HAP-1 (cell line): ENCODE measurements around the gene AIFM3.
A peak's percentile ranks its signal among the peaks of the same experiment; 100 is the strongest.
"Not testable (repeated sequence)": the region's sequence is repeated elsewhere in the genome, so short reads cannot be mapped to it uniquely, and the experiment has no call there.

Source experiments
- DNase-seq, 2 experiments: peaks; one replicate each; pipeline ENCODE4 v3.0.0-alpha.2; 2016 to 2020; ENCODE audit warnings: low spot score in 2 of 2
- H3K27me3 ChIP-seq: fragments of 250-450 bp; sonication (Bioruptor Pico); 2 replicates; pipeline ENCODE4 v1.5.1; 2020; ENCODE audit warnings: low read depth, mild to moderate bottlenecking, moderate library complexity
- H3K36me3 ChIP-seq: fragments of 250-450 bp; sonication (Bioruptor Pico); replicated peaks from 2 replicates; pipeline ENCODE4 v1.5.1; 2020; ENCODE audit warnings: mild to moderate bottlenecking
- H3K4me1 ChIP-seq: fragments of 250-450 bp; sonication (Bioruptor Pico); 2 replicates; pipeline ENCODE4 v1.5.1; 2020; ENCODE audit warnings: mild to moderate bottlenecking
- H3K4me3 ChIP-seq: fragments of 250-450 bp; sonication (Bioruptor Pico); 2 replicates; pipeline ENCODE4 v1.5.1; 2020; ENCODE audit warnings: mild to moderate bottlenecking, moderate library complexity
- H3K9me3 ChIP-seq: fragments of 250-450 bp; sonication (Bioruptor Pico); 2 replicates; pipeline ENCODE4 v1.5.1; 2020; ENCODE audit warnings: mild to moderate bottlenecking, moderate library complexity
- in situ Hi-C: fragments of 300-500 bp; cut with MboI; formaldehyde crosslinking; loops from 3 replicates; pipeline ENCODE4 v1.14.3; 2020; ENCODE audit warnings: low sequenced_read_pairs, inconsistent platforms, mixed read lengths

The AIFM3 gene

GRCh38 chr22:20999350-21000206 lies 32.5 kb downstream of the AIFM3 start:
- DNase-seq = no peak
- no peaks in the 10 kb centered on the region for H3K9me3 ChIP-seq
- no peaks in the 10 kb centered on the region for H3K27me3 ChIP-seq
- no peak overlapping the region for H3K4me3 ChIP-seq
- H3K4me1 ChIP-seq = peaks cover 12% of the 10 kb centered on the region
- peaks cover 40% of the 10 kb centered on the region for H3K36me3 ChIP-seq
- in situ Hi-C loops = no loop called here

DNA sequence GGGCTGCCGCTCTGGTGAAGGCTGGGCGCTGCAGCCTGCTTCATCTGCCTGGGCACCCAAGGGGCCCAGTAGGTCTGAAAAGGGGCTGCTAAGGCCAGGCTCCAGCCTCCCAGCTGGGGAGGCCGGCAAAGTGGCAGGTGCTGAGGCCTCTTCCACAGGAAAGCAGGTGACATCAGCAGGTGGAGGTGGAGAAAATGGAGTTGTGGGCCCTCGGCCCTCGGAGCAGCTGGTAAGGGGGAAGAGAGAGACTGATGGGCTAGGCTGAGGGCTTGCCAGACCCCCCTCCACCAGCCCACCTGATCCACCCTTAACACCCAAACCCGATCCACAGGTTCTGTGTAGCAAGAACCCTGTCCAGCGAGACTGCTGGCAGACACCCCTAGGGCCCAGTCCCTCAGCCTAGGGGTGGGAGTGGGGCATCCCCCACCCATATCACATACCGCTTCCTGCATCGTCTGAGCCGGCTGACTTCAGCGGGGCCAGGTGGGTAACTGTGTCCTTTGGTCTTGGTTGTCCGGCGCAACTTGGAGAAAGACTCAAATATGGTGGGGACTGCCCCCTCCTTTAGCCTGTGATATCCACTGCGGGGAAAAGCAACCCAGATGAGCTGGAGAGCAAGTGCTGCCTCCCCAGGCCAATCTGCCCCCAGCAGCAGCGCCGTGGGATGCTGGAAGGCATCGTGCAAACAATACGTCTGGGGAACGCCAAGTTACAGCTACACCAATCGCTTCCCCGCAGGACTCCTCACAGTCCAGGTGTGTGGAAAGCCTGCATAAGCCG lies 33.3 kb downstream of the AIFM3 start:
- DNase-seq = no peak
- H3K4me3 ChIP-seq = peak overlapping the region; percentile 77
- in situ Hi-C loops = no loop called here
- H3K27me3 ChIP-seq = no peaks in the 10 kb centered on the region
- H3K36me3 ChIP-seq = peaks cover 37% of the 10 kb centered on the region
- H3K9me3 ChIP-seq = no peaks in the 10 kb centered on the region
- H3K4me1 ChIP-seq = peaks cover 12% of the 10 kb centered on the region

DNA sequence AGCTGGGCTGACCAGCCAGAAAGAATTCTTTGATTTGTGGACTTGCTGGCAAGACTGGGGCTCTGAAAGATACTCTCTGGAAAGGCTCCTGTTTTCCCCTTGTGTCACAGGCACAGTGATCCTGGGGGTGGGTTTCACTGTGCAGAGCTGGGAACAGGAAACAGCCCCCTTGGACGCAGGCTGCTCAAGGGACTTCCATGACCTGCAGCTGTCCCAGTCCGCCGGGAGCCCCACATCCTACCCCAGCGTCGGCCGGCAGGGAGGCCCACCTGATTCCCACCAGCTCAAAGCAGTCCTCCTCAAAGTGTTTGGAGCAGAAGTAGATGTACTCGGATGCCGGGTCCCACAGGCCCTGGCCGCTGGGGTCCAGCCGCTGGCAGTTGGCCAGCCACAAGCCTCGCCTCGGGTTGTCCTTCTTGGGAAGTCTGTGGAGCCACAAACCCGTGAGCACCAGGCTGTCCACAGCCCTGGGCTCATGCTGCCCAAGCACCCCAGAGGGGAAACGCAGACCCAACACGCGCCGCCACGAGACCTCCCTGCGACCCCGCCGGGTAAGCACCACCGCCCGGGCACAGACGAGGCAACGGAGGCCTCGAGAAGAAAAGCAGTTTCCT lies 34.0 kb downstream of the AIFM3 start:
- no peaks in the 10 kb centered on the region for H3K9me3 ChIP-seq
- peak in 1 of 2 experiments; percentile 38 for DNase-seq
- H3K4me1 ChIP-seq = peaks cover 12% of the 10 kb centered on the region
- in situ Hi-C loops = no loop called here
- peaks cover 37% of the 10 kb centered on the region for H3K36me3 ChIP-seq
- H3K4me3 ChIP-seq = peak overlapping the region; percentile 77
- H3K27me3 ChIP-seq = no peaks in the 10 kb centered on the region

DNA sequence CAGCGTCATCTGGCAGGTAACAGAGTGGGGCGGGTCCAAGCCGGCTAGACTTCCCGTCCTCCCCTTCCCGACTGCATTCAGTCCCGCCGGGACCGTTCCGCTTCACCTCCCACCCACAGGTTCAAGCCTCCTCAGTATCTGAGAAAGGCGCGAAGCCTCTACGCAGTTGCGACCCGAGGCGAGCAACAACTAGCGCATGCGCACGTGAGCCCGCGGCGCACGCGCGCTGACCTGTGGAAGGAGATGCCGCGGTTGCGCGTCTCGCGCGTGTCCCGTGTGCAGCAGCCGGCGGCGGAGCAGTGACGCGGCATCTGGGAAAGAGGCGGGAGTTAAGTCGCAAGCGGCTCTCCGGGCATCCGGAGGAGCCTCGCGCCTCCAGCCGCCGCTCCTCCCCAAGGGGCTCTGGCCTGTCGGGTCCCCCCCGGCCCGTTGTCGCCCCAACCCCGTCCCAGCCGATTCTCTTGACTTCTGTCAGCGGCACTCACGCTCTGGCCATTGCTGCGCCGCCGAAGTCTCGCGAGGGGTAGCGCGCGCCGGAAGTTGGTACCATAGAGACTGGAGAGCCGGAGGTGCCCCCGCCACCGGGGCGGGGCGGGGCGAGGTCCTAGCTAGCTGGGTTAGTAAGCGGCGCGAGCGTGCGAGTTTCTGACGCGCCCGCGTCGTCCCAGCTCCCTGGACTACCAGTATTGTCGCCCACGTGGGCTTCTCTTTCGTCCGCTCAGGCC lies 34.7 kb downstream of the AIFM3 start, which contains the start of gene THAP7:
Gene THAP7 (minus strand): TSS at position 518 of the 725 bp plus-strand sequence. CDS start 207 bp downstream, at position 311.
- H3K4me1 ChIP-seq = peaks cover 12% of the 10 kb centered on the region
- H3K9me3 ChIP-seq = no peaks in the 10 kb centered on the region
- no peaks in the 10 kb centered on the region for H3K27me3 ChIP-seq
- DNase-seq = peak; percentile 87 to 98
- peaks cover 36% of the 10 kb centered on the region for H3K36me3 ChIP-seq
- H3K4me3 ChIP-seq = peak within 1 kb of the TSS; percentile 77
- in situ Hi-C loops = no loop called here

GRCh38 chr22:21003782-21004181 lies 36.7 kb downstream of the AIFM3 start:
- DNase-seq = no peak
- in situ Hi-C loops = no loop called here
- peaks cover 20% of the 10 kb centered on the region for H3K36me3 ChIP-seq
- H3K4me3 ChIP-seq = no peak overlapping the region
- no peaks in the 10 kb centered on the region for H3K27me3 ChIP-seq
- H3K9me3 ChIP-seq = no peaks in the 10 kb centered on the region
- peaks cover 12% of the 10 kb centered on the region for H3K4me1 ChIP-seq

- H3K27me3 ChIP-seq, H3K4me1 ChIP-seq, H3K4me3 ChIP-seq, H3K36me3 ChIP-seq, H3K9me3 ChIP-seq, in situ Hi-C loops, DNase-seq: not testable (repeated sequence)
Measured at GRCh38 chr22:21009208-21009607, 42.2 kb downstream of the AIFM3 start.

DNA sequence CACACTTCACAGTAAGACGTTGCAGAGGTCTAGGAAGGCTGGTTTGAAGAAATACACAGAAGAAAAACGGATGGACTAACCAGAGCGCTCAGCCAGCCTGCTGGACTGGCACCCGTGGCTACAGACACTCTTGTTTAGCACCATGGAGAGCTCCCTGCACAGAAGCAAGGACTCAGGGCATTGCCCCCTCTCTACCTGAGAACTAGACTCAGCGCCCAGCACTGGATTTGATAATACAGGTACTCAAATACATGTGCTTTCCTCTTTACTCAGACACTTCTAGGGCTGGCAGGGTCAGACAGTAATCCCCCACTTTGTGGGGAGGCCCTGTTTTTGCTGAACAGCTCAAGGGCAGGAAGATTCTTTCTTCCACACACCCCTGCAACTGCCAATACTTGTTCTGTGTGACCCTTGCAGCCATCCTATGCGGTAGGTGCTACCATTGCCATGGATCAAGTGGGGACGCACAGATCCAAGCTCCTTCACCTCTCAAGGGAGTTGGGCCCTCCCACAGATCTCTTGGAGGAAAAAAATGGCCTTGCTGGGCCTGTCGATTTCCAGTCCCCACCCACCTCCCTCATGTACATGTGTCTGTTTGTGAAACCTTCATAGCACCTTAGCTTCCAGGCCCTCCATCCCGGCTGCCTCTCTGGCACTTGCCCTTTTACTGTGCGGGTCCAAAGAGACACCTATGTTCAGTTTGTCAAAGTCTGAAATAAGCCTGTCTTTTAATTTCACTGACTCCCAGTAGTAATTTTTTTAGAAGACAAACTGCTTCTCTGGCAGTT lies 42.8 kb downstream of the AIFM3 start:
- Histone ChIP-seq H3K27me3 (no peaks in the 10 kb centered on the region), H3K9me3 (no peaks in the 10 kb centered on the region), H3K4me3 (no peak overlapping the region), H3K36me3 (no peaks in the 10 kb centered on the region), H3K4me1 (peaks cover 11% of the 10 kb centered on the region)
- in situ Hi-C loops = loop anchor here (10.0 kb wide), 2 partner anchors 155 to 655 kb away; partner anchors contain the start of genes PI4KA, PPIL2 and SNAP29
- peak in 1 of 2 experiments; percentile 74 for DNase-seq

GRCh38 chr22:21010426-21011113 lies 43.5 kb downstream of the AIFM3 start:
- in situ Hi-C loops = loop anchor here (10.0 kb wide), 2 partner anchors 156 to 654 kb away; partner anchors contain the start of genes PI4KA, PPIL2 and SNAP29
- H3K9me3 ChIP-seq = no peaks in the 10 kb centered on the region
- H3K4me1 ChIP-seq = peaks cover 11% of the 10 kb centered on the region
- H3K27me3 ChIP-seq = no peaks in the 10 kb centered on the region
- DNase-seq = no peak
- no peak overlapping the region for H3K4me3 ChIP-seq
- H3K36me3 ChIP-seq = no peaks in the 10 kb centered on the region

DNA sequence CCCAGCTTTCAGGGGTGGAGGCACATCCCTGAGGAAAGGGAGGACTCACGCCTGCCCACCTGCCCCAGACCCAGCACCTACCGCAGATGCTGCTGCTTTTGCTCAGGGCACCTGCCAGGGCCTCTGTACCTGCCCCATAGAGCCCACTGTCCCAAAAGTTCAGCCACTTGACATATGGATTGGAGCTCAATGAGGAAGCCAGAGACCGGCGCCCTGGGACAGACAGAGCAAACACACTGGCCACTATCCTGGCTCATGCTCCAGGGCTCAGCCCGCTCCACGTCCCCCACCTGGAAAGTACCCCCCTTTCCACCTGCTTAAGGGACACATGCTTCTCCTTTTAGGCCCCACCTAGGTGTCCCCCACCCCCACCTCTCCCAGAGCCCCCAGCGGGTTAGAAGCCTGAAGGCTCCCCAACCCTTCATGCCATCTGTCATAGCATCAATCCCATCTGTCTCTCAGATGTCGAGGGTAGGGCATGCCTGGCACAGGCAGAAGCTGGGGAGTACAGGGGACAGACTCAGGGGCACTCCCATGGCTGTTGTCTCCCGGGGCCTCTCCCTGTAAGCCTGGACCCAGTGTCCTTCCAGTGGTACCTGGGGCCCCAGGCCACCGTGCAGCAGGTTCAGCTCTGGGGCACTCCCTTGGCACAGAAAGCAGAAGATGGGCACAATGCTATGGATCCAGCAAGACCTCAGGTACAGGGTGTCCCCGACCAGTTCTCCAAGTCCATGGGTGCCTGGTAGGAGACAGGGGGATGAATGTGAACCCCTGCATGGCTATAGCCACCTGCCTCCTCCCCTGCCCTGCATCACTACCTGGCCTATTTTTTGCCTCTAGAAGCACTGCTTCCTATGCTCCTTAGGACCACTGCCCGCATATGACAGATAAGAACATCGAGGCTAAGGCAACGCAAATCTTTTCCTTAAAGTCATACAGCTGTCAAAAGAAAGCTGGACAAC lies 45.7 kb downstream of the AIFM3 start:
- Histone ChIP-seq H3K9me3 (no peaks in the 10 kb centered on the region), H3K4me1 (peaks cover 11% of the 10 kb centered on the region), H3K27me3 (no peaks in the 10 kb centered on the region), H3K4me3 (no peak overlapping the region), H3K36me3 (no peaks in the 10 kb centered on the region)
- in situ Hi-C loops = loop anchor here (10.0 kb wide), 2 partner anchors 158 to 652 kb away; partner anchors contain the start of genes PI4KA, PPIL2 and SNAP29
- no peak for DNase-seq

DNA sequence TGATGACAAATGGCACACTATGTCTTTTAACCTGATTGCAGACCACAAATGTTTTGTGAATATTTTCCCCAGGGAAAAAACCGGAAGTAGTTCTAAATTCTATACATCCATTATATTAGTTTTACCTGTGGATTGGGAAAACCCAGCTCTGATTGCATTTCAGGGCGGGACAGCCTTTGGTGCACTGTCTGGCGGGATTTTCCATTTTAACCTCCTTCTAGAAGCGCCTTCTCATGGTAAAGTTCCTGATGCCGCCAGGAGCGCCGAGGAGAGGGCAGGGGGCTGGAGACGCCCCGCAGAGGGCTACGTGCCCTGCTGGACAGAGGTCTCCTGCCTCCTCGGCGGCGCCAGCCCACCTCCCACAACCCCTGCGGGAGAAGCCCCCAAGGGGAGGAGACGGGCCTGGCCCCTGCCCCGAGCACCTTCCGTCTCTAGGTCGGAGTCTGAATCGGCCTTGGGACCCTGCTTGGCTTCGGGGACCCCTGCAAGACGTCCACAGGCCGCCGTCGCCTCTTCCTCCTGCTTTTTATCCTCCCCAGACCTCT lies 46.7 kb downstream of the AIFM3 start:
- H3K27me3 ChIP-seq = no peaks in the 10 kb centered on the region

DNA sequence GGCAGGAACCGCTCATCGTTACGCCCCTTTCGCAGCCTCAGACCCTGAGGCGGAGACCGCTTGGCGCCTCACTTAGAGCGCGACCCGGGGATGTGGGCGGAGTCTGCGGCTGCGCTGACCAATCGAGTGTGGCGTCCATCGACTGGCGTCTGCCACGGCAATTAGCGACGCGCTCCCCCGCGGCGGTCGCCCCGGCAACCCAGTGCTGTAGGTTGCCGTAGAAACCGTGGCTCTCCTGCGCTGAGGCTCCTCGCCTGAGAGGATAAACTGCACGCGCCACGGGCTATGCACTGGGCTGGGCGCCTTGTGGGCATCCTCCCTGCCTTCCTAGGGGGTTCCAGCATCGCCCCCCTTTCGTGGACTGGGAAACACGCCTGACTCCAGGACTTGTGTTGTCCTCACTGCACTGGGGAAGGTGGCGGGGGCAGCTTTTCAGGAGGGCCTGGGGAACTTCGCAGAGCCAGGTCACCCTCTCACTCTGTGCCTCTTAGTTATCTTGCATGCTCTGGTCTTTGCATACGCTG lies 47.2 kb downstream of the AIFM3 start:
- H3K27me3 ChIP-seq = no peaks in the 10 kb centered on the region
- no peaks in the 10 kb centered on the region for H3K36me3 ChIP-seq
- in situ Hi-C loops = loop anchor here (10.0 kb wide), 2 partner anchors 159 to 651 kb away; partner anchors contain the start of genes PI4KA, PPIL2 and SNAP29
- peaks cover 3% of the 10 kb centered on the region; the same call in 1 of the 2 replicates for H3K9me3 ChIP-seq
- H3K4me3 ChIP-seq = peak overlapping the region; percentile 34
- DNase-seq = peak; percentile 92 to 98
- peaks cover 11% of the 10 kb centered on the region for H3K4me1 ChIP-seq

More for the DNA sequence above, 46.7 kb downstream of the AIFM3 start:
- peaks cover 11% of the 10 kb centered on the region for H3K4me1 ChIP-seq
- H3K4me3 ChIP-seq = peak overlapping the region; percentile 34
- in situ Hi-C loops = loop anchor here (10.0 kb wide), 2 partner anchors 159 to 651 kb away; partner anchors contain the start of genes PI4KA, PPIL2 and SNAP29
- no peaks in the 10 kb centered on the region for H3K9me3 ChIP-seq
- no peaks in the 10 kb centered on the region for H3K36me3 ChIP-seq
- DNase-seq = no peak
